Ovary (tissue), 9 donors: ENCODE measurements around the gene ABCC5. TPM values are rescaled to one million over a fixed set of nuclear protein-coding genes. Genes with fewer than 3 reads are reported as not detected.
"Not testable (repeated sequence)": the region's sequence is repeated elsewhere in the genome, so short reads cannot be mapped to it uniquely, and the experiment has no call there.

Experiments
- DNase-seq, 5 donors: peaks; one replicate each; pipeline ENCODE4 v3.0.0-alpha.2; 2019 to 2020
- H3K27ac ChIP-seq, 2 donors: fragments of 200-600 bp; one replicate each; pipeline versions ENCODE4 v1.5.1 to v1.8.0; 2019 to 2022
- H3K27me3 ChIP-seq: fragments of 200-600 bp; one replicate; pipeline ENCODE4 v1.8.0; 2022
- H3K36me3 ChIP-seq: fragments of 200-600 bp; sonication (generic); one replicate; pipeline ENCODE4 v1.5.1; 2019
- H3K4me1 ChIP-seq: one replicate; pipeline ENCODE4 v1.8.1; 2013; ENCODE audit warnings: mild to moderate bottlenecking, moderate library complexity; ENCODE audit not compliant: insufficient read depth
- H3K4me3 ChIP-seq: fragments of 200-600 bp; sonication (generic); one replicate; pipeline ENCODE4 v1.5.1; 2017
- H3K9me3 ChIP-seq, 2 donors: fragments of 200-600 bp in 1 of 2; sonication (generic) in 1 of 2; one replicate each; pipeline versions ENCODE4 v1.5.1 to v1.8.1; 2013 to 2019; ENCODE audit warnings: mild to moderate bottlenecking in 1 of 2, moderate library complexity in 1 of 2
- CTCF ChIP-seq, 3 donors: fragments of 450-650 bp in 2 of 3; fragments of 200-600 bp in 1 of 3; IDR thresholded peaks; one replicate each; pipeline versions ENCODE4 v1.5.1 to v1.8.0; 2016 to 2022; ENCODE audit warnings: antibody characterized with exemption in 3 of 3, mild to moderate bottlenecking in 1 of 3
- EP300 ChIP-seq: sonication (generic); formaldehyde crosslinking; IDR thresholded peaks from one replicate; pipeline ENCODE4 v1.6.1; 2017; ENCODE audit warnings: antibody characterized with exemption
- POLR2A ChIP-seq: fragments of 450-650 bp; IDR thresholded peaks from one replicate; pipeline ENCODE4 v1.6.1; 2017; ENCODE audit warnings: antibody characterized with exemption, mild to moderate bottlenecking, moderate library complexity
- WGBS, 3 donors: extraction: QIAGEN DNeasy Blood & Tissue Kit in 1 of 3; methylation state at CpG; one replicate each; pipeline versions ENCODE4 v1.1.5 to v1.1.7; 2013 to 2017; 5-methylcytosine and 5-hydroxymethylcytosine counted together
- intact Hi-C, 4 donors: fragments of 100-400 bp; cut with DNase I; formaldehyde crosslinking; loops; one replicate each; pipeline versions ENCODE4 v1.11.0 to v1.15.1; 2022 to 2023
- polyA plus RNA-seq, 2 donors: library from polyadenylated mRNA; stranded (reverse); fragments of 200-250 nt in 1 of 2; fragments of 350-450 nt in 1 of 2; fragmentation: Illumina TruSeq in 1 of 2; extraction: RNeasy Lipid Tissue Mini Kit (QIAGEN cat#74804) in 1 of 2; gene quantifications; one replicate each; pipeline ENCODE4 v1.2.3, GENCODE V29; 2013 to 2014
- total RNA-seq, 7 donors: library from RNA; depleted of rRNA in 2 of 7; stranded (reverse); fragments of >200 nt in 2 of 7; fragmentation: NEBNext Ultra II Directional in 3 of 7; extraction: Animal tissue kit (Norgen Biotek cat#: 25700) in 3 of 7; gene quantifications; one replicate each; pipeline versions ENCODE4 v1.1.0 to v1.2.4, GENCODE V29; 2016 to 2023
- donor health status: DM: no; HTN: no; CAD: no; lungs with moderate emphysema.
- donor health status: DM: no; HTN: no; CAD: no.
- donor health status: Bipolar disorder and iron deficiency.
- donor health status: DM: yes; HTN: yes; CAD: no.
- donor health status: DM: no; HTN: no; CAD: no.
- donor health status: DM: yes; HTN: yes; CAD: no.

The ABCC5 gene
- total and polyA plus RNA-seq, 9 donors = 16.3 to 29.4 (median 19.8) TPM

DNA sequence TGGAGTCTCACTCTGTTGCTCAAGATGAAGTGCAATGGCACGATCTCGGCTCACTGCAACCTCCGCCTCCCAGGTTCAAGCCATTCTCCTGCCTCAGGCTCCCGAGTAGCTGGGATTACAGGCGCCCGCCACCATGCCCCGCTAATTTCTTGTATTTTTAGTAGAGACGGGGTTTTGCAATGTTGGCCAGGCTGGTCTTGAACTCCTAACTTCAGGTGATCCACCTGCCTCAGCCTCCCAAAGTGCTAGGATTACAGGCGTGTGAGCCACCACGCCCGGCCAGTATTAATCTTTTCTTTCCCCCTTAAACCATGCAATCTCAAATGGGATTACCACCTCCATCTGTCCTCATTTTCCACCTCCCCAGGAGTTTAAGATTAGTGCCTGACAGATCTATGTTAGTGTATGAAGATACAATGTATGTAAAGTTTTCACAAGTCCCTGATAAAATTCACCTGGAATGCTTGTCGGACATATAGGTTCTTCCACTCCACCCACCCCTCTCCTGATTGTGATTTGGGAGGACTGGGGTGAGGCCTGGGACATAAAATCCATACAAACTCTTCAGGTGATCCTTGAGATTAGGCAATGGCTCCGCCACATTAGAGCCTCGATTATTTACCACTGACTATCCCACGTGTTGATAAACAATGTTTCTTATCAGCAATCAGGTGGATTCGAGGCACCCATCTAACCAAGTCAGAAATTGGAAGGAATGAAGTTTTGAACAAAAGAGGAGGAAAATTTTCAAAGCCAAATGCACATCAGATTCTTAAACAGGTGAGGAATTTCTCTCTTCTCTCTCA is 134.2 kb downstream of the ABCC5 start:
- intact Hi-C loops = loop anchor here in 1 of 4 donors (5.0 kb wide), 1 partner anchor 304 kb away; the partner anchor contains the start of gene ABCF3
- TF ChIP-seq EP300 (no peak), CTCF (IDR thresholded peaks at IDR 0.05) (no peak), POLR2A (no peak)
- peak overlapping the region; percentile 92 for H3K4me3 ChIP-seq
- no peaks in the 10 kb centered on the region for H3K27me3 ChIP-seq
- no peaks in the 10 kb centered on the region for H3K36me3 ChIP-seq
- H3K9me3 ChIP-seq = no peaks in the 10 kb centered on the region
- no peak for DNase-seq
- H3K27ac ChIP-seq = no peak overlapping the region
- WGBS, 3 donors = 53 to 64% (median 63%) methylated on average over 16 of the region's 16 CpGs
- H3K4me1 ChIP-seq = peaks cover 10% of the 10 kb centered on the region

DNA sequence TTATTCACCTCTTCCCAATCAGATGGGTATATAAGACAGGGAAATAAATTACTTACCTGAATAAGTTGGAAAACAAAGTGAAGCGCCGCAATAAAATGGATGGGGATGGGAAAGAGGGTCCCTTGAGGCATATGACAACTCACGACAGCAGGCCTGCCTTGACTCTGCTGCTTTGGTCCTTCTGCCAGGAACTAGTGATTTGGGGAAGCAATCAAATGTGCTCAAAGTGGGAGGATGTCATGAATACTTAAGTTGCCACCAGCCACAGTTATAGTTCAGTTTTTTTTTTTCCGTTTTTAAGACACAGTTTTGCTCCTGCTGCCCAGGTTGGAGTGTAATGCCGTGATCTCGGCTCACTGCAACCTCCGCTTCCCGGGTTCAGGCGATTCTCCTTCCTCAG is 137.6 kb downstream of the ABCC5 start:
- Histone ChIP-seq H3K4me1 (peaks cover 9% of the 10 kb centered on the region), H3K36me3 (no peaks in the 10 kb centered on the region), H3K4me3 (no peak overlapping the region), H3K27me3 (no peaks in the 10 kb centered on the region), H3K9me3 (no peaks in the 10 kb centered on the region), H3K27ac (no peak overlapping the region)
- TF ChIP-seq EP300 = no peak
- no peak for TF ChIP-seq CTCF (IDR thresholded peaks at IDR 0.05)
- TF ChIP-seq POLR2A = no peak
- intact Hi-C loops = loop anchor here in 1 of 4 donors (5.0 kb wide), 1 partner anchor 307 kb away; the partner anchor contains the start of gene ABCF3
- no peak for DNase-seq
- WGBS, 3 donors = 91 to 96% (median 93%) methylated on average over 9 of the region's 9 CpGs

DNA sequence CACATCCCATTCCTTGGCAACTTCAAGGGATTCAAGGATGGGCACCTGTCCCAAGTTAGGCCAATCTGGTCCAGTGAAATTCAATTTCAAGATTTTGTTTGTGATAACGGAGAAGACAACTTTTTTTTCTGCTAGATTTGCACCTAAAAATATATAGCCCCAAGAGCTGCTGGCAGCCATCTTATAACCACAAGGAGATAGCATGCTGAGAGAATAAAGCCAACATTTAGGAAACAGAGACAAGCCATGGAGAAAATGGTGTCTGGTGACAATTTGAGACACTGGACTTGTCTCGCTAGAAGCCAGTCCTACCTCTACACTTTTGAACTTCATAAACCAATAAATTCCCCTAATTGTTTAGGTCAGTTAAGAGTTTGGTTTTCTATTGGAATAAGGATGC is 138.4 kb downstream of the ABCC5 start:
- no peak for DNase-seq
- 90 to 98% (median 97%) methylated on average over 2 of the region's 2 CpGs for WGBS, 3 donors
- intact Hi-C loops = no loop called here
- H3K27ac ChIP-seq = no peak overlapping the region
- TF ChIP-seq CTCF (IDR thresholded peaks at IDR 0.05) = no peak
- TF ChIP-seq EP300 = no peak
- TF ChIP-seq POLR2A = no peak
- H3K36me3 ChIP-seq = no peaks in the 10 kb centered on the region
- peaks cover 9% of the 10 kb centered on the region for H3K4me1 ChIP-seq
- no peaks in the 10 kb centered on the region for H3K27me3 ChIP-seq
- H3K4me3 ChIP-seq = no peak overlapping the region
- no peaks in the 10 kb centered on the region for H3K9me3 ChIP-seq

GRCh38 chr3:183878071-183878470 is 139.6 kb downstream of the ABCC5 start:
- intact Hi-C loops = no loop called here
- H3K9me3 ChIP-seq = no peaks in the 10 kb centered on the region
- no peak overlapping the region for H3K27ac ChIP-seq
- no peaks in the 10 kb centered on the region for H3K36me3 ChIP-seq
- no peak overlapping the region for H3K4me3 ChIP-seq
- no peak for DNase-seq
- TF ChIP-seq CTCF (IDR thresholded peaks at IDR 0.05) (no peak), POLR2A (no peak), EP300 (no peak)
- 93 to 98% (median 95%) methylated on average over 8 of the region's 8 CpGs for WGBS, 3 donors
- H3K4me1 ChIP-seq = peaks cover 2% of the 10 kb centered on the region
- H3K27me3 ChIP-seq = no peaks in the 10 kb centered on the region

DNA sequence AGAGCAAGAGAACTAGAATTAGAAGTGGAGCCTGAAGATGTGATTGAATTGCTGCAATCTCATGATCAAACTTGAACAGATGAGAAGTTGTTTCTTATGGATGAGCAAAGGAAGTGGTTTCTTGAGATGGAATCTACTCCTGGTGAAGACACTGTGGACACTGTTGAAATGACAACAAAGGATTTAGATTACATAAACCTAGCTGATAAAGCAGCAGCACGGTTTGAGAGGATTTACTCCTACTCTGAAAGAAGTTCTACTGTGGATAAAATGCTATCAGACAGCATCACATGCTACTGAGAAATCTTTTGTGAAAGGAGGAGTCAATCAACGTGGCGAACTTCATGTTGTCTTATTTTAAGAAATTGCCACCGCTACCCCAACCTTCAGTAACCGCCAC is 140.5 kb downstream of the ABCC5 start:
- H3K4me3 ChIP-seq, DNase-seq, intact Hi-C loops, H3K36me3 ChIP-seq, H3K4me1 ChIP-seq, H3K27ac ChIP-seq, H3K27me3 ChIP-seq, H3K9me3 ChIP-seq: not testable (repeated sequence)
- WGBS, 3 donors = 73 to 76% (median 76%) methylated on average over 5 of the region's 5 CpGs
